GM21825 (cell line): ENCODE results near the gene CIRBP.
"Not testable (repeated sequence)": the region's sequence is repeated elsewhere in the genome, so short reads cannot be mapped to it uniquely, and the experiment has no call there.

Source experiments
- ATAC-seq: cut with Tn5 transposase; IDR thresholded peaks from one replicate; pipeline ENCODE4 v1.9.1; 2021; ENCODE audit warnings: mild to moderate bottlenecking, moderate library complexity; ENCODE audit not compliant: unreplicated experiment

The CIRBP gene

DNA sequence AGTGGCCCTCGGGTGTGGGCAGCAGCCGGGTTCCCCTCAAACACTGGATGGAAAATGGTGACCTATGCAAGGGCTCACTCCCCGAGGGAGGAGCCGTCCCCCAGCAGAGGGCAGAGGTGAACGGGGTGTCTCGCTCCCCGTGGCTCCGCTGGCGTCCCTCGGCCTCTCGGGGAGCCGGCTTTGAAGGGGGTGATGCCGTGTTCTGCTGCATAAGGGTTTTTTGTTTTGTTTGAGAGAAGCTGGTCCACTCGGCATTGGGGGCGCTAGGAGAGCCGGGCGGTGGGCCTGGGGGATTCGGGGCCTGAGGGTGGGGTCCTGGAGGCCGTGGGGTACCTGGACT, 20.5 kb downstream of the CIRBP start:
- ATAC-seq, result no peak

DNA sequence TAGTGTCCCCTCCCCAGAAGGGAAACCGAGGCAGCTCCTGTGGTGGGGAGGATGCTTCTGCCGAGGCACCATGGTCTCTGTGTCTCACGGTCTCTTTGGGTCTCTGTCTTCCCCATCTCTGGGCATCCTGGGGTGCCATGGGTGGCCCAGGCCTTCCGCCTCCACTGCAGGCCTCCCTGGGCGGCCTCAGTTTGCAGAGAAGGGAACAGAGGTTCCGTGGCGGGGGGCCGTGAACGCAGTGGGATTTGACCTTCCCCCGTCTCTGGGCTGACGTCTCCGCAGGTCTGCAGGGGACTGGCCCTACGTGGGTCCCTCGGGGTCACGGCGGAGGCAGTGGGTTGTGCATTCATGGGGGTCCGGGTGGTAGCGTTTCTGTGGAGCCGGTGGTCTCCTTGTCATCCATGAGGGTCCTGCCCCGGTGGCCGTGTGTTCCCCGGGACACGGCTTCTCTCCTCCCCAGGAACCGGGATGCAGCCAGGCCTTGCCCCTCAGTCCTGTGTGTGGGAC, 21.1 kb downstream of the CIRBP start:
- ATAC-seq, result no peak

DNA sequence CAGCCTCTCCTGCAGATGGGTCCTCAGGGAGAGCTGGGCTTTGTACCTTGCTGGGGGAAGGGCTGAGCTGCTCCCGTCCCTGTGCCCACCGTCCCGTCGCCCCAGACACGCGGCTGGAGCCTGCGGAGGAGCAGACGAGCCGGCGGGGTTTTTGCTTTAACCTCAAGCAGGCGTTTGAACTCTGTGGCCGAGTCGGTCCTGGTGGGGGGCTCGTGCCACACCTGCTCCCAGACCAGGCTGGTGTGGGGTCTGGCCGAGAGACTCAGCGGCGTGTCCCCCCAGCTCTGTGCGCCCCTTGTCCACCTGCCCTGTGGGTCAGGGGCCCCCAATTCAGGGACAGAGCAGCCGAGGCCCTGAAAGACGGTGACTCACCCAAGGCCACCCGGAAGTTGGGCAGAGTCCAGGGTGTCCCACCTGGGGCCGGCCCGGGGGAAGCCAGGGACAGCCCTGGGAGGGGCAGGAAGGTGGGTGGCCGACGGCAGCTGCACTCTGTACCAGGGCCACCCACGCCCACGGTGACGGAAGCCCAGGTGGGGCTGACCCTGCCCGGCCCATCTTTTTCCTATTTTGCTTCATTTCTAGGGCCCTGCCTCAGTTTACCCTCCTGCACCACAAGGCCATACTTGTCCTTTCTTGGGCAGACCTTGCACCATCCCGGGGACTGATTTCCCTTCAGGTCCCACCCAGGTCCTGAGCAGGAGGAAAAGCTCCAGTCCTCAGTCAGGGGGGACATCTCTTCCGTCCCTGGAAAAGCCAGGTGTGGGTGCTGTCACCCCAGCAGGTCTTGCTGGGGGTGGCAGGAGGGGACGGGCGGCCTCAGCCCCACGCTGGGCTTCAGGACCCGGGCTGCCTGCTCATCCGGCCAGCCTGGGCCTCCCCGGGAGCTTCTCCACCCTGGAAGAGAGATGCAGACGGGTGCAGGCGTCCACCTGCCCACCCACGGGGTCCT, 21.8 kb downstream of the CIRBP start:
- ATAC-seq, result no peak

DNA sequence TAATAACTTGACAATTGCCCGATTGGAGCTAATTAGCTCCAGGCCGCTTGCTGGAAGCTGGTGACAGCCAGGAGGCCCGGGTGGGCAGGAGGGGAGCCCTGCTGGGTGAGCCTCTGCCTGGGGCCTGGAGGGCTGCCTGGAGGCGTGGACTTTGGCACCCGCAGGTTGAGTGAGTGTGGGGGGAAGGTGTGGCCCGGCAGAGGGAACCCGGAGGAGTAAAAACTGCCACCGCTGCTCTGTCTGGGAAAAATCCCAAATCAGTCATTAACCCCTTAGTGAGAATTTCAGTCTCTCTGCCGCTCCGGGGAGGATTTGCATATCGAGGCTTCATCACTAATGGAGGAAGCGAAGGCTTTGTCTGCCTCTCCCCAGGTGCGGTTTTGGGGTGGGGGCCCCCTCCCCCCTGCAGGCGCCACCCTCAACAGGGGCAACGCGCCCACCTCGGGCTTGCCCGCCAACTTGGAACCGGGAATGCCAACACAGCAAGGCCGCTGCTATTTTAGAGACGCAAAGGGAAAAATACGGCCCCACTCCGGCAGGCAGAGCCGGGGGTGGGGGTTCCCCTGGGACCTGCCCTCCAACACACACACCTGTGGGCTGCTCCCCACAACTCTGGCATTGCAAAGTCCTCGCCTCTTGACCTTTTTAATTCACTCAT, 22.8 kb downstream of the CIRBP start:
- no peak for ATAC-seq

DNA sequence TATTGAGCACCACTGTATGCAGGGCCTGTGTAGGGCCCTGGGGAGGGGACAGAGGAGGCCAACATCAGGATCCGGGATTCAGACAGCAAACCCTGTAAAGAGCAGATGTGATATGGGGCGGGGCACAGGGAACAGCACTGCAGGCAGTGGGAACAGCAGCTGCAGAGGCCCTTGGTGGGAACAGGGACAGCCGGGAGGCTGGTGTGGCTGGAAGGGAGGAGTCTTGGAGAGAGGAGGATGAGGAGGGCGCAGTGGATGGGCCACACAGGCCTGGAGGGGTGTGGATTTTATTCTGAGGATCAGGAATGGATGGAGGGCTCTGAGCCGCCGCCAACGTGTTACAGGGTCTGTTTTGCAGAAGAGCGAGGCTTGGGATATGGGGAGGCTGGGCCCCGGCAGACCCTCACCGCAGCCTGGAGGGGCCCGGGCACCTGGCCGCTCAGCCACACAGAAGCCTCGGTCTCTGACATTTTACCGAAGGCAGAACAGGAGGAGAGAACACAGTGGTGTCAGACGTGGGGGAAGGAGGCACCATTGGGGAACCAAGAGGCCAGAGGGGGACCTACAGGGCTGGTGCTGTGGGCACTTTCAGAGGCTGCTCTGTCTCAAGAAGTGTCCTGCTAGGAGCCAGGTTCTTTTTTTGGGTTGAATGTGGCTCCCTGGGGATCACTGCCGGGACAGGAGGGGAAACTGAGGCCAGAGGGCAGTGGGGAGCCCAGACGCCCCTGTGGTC, 23.5 kb downstream of the CIRBP start:
- ATAC-seq, result no peak

DNA sequence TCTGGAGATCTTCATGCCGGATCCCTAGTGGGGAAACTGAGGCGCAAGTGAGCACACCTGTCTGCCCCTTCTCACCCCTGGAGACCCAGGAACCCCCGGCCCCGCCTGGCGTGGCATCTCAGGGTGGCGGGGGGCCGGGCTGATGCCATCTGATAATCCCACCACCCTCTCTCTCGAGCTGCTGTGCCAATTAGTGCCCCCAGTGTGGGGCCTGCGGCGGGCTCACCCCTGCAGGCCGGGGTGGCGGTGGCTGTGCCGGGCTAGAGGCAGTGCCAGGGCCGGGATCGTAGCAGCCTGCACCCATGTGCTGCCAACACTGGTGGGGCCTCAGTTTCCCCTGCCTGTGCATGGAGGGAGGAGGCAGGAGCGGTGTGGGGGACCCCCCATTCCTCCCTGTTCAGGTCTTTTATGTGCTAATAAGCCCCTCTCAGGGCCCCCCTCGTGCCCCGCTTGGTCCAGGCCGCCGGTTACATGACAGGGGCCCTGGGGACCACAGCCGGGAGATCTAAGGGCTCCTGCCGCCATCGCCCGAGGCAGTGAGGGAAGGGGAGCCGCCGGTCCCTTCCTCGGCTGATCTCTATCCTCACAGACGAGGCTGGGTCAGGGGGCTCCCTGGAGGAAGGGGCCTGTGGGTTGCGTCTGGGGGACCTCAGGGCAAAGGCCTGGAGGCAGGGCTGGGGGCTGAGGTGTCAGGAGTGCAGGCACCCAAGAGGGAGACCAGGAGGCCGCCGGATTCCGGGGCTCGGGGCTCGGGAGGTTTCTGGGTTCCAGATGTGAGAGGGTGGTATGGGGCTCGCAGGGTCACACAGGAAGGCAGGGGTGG, 24.9 kb downstream of the CIRBP start:
- ATAC-seq, result no peak

DNA sequence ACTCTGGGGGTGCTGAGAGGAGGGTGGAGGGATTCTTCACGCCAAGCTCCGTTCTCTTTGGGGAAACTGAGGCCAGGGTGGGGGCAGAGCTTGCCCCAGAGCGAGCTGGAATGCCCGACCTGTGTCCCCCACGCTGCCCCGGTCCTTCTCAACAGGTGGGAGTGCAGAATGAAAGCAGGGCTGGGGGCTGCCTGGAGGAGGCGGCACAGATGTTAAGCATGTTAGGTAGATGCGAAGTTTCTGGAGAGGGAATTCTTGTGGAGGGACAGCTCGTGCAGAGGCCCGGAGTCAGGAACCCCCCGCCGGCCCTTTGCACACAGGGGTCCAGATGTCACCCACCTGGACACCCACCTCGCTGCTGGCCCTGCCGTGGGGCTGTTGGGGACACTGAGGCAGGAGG, 25.6 kb downstream of the CIRBP start:
- no peak for ATAC-seq

DNA sequence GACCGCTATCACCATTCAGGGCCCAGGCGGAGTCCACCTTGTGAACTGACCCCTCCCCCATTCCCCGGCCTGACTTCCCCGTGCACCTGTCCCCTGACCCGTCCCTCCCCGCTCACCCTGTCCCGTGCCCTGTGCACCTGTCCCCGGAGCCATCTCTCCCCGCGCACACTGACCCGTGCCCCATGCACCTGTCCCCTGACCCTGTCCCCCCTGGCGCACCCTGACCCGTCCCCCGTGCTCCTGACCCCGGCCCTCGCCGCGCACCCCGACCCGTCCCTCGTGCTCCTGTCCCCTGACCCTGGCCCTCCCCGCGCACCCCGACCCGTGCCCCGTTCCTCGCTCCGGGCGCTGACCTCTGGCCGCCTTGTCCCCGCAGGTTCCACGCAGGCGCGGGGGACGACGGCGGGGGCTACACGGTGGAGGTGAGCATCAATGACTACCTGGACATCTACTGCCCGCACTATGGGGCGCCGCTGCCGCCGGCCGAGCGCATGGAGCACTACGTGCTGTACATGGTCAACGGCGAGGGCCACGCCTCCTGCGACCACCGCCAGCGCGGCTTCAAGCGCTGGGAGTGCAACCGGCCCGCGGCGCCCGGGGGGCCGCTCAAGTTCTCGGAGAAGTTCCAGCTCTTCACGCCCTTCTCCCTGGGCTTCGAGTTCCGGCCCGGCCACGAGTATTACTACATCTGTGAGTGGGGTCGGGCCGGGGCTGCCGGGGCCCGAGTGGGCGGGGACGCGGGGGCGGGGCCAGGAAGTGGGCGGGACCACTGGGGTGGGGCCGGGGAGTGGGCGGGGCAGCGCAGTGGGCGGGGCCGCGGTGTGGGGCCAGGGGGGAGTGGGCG, 26.3 kb downstream of the CIRBP start:
- ATAC-seq, result no peak

DNA sequence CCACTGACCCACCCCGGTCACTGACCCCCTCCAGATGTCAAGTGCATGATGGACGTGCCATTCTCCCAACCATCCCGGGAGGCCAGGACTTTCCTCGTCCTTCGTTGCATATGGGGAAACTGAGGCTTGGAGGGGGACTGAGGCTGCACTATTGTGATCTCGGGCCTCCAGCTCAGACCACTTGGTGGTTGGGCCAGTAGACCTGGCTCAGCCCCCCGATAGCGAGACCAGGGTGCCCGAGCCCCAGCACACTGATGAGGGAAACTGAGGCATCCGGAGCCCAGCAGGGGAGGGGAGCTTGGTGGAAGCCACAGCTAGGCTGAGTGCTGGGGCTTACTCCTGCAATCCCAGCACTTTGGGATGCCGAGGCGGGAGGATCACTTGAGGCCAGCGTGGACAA, 26.9 kb downstream of the CIRBP start:
- no peak for ATAC-seq

DNA sequence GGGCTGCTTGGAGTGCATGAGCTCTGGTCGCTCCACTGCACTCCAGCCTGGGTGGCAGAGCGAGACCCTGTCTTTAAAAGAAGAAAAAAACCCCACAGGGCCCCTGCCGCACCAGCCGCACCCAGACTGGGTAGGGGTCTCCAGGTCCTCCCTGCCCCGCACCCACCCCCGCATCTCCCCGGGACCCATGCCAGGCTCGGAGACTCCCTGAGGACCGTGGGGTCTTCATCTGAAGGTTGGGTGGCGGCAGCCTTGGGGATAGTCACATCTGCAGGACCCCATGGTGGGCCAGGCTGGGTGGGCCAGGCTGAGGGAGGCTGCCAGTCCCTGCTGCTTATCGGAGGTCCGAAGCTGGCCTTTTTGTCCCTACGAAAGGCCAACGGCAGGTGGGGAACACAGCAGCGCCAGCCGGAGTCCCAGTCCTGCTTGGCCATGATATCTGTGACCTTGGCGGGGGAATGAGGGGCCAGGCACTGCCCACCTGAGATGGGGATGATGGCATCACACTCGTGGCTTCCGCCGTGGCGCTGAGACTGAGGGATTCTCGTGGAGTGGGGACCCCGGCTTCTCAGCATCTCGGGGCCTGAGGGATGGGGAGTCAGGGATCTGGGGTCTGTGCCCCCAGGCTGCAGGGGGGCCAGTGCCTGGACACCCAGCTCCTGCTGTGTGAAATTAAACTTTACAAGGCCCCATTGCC, 27.6 kb downstream of the CIRBP start:
- no peak for ATAC-seq

DNA sequence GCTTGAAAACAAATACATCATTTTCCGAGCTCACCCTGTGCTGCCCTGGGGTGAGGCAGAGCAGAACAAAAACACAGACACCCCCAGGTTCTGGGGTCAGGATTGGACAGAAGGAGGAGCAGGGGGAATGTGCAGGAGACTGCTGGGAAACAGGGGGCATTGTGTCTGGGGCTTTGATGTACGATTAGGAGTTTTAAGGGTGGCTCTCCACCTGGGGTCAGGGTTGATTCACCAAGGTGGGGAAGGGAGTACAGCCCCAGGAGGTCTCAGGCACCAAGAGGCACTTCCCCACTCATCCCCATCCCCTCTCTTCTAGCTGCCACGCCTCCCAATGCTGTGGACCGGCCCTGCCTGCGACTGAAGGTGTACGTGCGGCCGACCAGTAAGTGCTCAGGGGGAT, 29.1 kb downstream of the CIRBP start:
- ATAC-seq, result no peak

DNA sequence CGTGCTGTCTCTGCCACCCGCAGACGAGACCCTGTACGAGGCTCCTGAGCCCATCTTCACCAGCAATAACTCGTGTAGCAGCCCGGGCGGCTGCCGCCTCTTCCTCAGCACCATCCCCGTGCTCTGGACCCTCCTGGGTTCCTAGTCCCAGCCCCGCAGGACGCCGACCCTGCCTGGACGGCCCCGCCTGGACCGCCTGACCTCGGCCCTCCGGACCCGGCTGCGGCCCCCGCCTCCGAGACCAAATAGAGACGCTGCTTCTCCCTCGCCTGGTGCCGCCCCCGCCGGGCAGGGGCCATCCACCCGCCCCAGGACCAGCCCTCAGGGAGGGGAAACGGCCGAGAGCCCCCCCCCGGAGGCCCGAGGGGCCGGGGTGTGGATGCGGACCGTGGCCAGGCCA, 30.7 kb downstream of the CIRBP start:
- no peak for ATAC-seq

DNA sequence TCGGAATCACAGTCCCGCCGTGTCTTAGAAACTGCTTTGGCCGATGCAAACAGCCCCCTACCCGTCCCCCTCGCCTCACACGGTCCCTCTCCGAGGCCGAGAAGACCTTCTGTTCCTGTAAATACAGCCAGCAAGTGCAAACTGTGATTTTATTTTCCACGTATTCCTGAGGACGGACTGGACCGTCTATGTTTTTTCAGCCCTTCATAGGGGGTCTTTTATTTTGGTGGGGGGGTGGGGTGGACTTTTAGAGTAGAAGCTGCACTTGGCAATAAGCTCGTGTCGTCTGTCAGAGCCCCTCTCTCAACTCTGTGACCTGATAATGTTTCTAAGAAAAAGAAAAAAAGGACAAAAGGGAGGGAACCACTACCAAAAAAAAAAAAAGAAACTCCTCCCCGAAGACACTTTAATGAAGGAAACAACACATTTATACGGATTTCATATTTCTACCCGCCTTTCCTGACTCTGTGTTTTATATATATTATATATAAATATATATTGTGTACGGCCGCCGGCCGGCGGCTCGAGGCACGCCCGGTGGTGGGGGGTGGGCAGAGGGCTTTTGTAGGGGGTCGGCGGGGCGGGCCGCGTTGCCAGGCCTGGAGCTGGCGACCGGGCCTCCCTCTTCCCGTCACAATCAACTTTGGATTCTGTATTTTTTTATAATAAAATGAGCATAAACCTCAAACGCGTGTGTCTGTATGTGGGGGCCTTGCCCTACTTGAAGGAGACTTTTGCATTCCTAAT, 31.8 kb downstream of the CIRBP start:
- ATAC-seq, result no peak

DNA sequence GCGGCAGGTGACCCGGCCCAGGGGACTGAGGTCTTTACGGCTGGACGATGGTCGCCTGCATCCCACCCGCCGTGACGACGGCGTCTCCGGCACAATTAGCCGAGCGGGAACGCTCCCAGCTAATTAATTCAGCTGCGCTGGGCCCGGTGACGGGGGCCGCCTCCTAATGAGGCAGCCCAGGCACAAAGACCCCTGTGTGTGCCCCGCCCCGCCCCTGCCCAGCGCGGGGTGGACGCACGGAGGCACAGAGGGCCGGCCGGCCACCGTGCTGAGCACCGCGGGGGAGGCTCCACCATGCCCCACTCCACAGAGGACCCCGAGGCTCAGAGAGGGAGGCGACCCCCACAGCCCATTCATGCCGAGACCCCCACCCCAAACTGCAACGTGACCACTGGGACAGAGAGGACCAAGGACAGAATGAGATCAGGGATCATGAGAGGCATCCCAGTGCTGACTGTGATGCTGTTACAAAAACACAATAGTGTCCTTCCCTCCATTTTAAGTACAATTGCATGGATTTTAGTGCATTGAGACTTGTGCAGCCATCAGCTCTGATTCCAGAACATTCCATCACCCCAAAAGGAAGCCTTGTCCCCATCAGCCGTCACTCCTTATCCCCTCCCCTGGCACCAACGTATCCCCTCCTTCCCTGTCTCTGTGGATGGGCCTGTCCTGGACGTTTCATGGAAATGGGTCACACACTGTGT, 33.6 kb downstream of the CIRBP start:
- no peak for ATAC-seq

DNA sequence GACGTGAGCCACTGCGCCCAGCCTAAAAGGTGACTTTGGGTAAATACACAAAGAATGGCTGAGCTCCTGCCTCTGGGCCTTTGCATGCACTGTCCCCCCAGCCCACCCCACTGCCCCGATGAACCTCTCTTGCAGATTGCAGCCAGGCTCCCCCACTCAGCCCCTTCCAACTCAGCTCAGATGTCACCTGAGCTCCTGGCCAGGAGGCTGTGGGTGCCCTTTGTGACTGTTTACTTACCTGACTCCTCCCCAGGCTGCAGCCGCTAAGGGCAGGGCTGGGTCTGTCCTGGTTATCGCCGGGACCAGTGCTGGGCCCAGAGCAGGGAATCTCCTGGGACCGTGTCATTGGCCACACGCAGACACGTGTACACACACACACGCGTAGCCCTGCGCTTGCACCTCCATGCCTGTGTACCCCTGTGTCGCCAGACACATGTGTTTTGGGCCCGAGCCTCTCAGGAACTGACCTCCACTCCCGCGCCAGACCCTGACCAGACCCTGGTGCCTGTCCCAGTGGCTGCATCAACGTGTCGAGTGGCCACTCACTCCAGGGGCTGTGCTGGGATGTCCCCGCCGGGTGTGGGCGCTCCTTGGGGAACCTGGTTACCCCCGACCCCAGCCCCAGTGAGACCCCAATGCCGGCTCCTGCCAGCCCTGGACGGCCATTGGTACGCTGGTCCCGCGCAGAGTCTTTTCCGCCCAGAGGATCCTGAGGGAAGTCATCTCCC, 35.2 kb downstream of the CIRBP start:
- no peak for ATAC-seq

DNA sequence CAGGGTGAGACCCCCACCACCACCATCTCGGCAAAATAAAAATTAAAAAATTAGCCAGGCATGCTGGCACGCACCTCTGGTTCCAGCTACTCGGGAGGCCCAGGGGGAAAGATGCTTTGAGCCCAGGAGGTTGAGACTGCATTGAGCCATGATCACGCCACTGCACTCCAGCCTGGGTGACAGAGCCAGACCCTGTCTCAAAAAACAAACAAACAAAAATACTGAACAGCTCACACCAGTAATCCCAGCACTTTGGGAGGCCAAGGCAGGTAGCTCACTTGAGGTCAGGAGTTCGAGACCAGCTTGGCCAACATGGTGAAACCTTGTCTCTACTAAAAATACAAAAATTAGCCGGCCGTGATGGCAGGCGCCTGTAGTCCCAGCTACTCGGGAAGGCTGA, 36.2 kb downstream of the CIRBP start:
- not testable (repeated sequence) for ATAC-seq

DNA sequence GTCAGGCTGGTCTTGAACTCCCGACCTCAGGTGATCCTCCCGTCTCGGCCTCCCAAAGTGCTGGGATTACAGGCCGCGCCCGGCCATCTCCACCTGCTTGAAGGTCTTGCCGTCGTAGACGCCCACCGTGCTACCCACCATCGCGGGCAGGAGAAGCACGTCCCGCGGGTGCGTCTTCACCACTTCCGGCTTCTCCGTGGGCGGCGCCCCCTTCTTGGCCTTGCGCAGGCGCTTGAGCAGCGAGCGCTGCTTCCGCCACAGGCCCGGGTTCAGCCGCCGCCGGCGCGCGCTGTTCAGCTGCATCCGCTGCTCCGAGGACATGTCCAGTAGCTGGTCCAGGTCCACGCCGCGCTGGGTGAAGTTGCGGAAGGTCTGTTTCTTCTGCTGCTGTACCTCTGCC, 38.2 kb downstream of the CIRBP start:
- no peak for ATAC-seq
